GM21390 (cell line): Measurements from ENCODE around the gene APH1A.
A peak's percentile ranks its signal among the peaks of the same experiment; 100 is the strongest.
"Not testable (repeated sequence)": the region's sequence is repeated elsewhere in the genome, so short reads cannot be mapped to it uniquely, and the experiment has no call there.

ENCODE experiments used
- ATAC-seq: cut with Tn5 transposase; IDR thresholded peaks from one replicate; pipeline ENCODE4 v1.9.1; 2021; ENCODE audit not compliant: unreplicated experiment

Gene APH1A

DNA sequence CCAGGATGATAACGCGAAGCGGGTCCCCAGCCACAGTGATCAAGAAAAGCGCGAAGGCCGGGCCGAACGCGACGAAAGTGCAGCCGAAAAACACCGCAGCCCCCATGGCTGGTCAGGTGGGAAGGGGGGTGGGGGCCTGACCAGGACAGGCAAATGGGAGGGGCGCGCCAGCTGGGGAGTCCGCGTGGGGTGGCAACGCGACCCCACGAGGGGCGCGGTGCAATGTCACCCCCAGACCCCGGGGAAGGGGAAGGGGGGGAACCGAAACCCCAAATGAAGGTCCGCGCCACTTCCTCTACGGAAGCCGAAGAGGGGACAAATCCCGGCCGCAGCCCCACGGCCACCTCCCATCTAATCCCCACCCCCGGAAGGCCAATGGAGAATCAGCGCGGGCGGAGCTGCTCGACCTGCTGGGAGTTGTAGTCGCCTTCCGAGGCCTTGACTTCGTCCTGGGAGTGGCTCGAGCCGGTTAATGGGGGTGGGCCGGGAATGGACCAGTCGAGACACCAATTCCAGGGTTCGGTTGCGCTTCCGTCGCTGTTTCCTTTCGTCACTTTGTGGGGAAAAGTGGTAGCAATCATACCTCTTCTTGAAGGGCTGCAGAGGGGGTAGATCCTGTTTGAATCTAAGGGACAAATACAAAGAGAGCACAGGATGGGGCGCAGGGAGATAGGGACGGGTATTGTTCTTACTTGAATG is at the start of gene APH1A:
TSS of gene APH1A (minus strand) at position 312 of the 699 bp plus-strand sequence. CDS start at position 106, 206 bp downstream.
- peak; percentile 85 for ATAC-seq

DNA sequence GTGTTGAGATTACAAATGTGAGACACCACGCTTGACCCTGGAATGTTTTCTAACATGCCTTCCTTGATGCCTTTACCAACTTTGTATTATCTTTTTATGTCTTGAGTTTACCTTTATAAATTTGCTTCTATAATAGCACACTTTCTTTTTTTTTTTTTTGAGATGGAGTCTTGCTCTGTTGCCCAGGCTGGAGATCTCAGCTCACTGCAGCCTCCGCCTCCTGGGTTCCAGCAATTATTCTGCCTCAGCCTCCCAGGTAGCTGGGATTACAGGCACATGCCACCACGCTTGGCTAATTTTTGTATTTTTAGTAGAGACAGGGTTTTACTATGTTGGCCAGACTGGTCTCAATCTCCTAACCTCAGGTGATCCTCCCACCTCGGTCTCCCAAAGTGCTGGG is 45.9 kb upstream of the APH1A start:
- ATAC-seq, result not testable (repeated sequence)

DNA sequence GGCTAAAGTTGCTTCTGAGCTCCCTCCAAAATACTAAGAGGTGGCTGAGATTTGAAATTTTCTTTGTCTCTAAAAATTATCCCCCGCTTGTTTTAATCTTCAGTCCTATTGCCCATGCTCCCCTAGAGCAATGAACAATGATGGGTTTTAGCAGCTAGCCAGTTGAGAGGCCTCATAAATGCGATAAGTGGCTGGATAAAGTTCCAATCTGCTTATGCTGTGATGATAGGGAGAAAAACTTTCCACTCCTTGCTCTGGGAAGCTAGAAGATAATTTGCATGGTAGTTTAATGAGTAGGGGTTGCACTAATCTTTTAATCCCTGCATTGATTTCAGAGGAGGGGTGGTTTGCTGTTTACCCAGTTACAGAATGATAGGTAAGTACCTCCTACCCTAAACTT is 42.9 kb upstream of the APH1A start:
- no peak for ATAC-seq

DNA sequence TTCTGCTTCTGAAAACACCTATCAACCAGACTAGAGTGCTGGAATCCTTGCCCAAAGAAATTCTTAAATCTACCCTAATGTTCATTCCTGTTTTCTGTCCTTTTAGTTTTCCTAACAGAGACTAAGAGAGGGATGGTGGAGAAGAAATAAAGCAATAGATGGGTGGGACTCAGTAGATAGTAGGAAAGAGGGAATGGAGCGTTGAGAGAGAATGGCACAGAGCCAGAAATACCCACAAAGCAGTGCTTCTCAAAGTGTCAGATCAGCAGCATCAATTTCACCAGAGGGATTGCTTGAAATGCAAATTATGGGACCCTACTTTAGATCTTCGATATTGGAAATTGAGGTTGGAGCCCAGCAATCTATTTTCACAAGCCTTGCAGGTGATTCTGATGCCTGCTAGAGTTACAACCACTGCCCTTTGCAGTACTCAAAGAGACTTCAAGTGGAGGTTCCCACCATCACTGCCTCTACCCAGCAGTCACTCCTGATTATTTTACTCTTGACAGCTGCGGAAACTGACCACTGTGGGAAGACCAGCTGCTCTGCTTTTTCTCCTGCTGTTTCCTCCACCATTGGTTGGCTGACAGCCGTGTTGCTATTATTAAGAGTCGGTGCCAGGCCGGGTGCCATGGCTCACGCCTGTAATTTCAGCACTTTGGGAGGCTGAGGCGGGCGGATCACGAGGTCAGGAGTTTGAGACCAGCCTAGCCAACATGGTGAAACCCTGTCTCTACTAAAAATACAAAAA is 41.1 kb upstream of the APH1A start:
- ATAC-seq, result no peak

DNA sequence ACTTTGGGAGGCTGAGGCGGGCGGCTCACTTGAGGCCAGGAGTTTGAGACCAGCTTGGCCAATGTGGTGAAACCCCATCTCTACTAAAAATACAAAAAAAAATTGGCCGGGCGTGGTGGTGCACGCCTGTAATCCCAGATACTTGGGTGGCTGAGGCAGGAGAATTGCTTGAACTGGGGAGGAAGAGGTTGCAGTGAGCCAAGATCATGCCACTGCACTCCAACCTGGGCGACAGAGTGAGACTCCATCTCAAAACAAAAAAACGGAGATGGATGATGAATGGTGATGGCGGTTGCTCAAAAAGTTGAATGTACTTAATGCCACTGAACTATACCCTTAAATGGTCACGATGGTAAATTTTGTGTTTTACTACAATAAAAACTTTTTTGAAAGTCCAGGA is 39.8 kb upstream of the APH1A start:
- not testable (repeated sequence) for ATAC-seq

DNA sequence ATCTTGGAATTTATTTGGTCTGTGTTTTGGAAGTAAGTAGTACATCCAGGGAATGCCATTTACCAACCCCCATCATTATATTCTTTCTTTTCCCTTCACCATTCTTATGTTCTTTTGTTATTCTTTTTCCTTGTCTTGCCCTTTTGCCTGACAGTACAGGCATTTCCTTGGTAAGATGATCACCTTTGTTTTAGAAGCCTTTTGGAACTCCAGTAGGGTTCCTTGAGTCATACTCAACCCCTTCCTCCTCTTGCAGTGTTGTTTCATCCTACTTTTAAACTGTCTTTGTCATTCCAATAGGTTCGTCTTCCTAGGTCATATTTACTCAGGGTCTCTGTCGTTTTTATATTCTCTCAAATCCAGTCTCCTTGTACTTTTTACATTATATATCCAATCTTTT is 34.1 kb upstream of the APH1A start:
- no peak for ATAC-seq

DNA sequence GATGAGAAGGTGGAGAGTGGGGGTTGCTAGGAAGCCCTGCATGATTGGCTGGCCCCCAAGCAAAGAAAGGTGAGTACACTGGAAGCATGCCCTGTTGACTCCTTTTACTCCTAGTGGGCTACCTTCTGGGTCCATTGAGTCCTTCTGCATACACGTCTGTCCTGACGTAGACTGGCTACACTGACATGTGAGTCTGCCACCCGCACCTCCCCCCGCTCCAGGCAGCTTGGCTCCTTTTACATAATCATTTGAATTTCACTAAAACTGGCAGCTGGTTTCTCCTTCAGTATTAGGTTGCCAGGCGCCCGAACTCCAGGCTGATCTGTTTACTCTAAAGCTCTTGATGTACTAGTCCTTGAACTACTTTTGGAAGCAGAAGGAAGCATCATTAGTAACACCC is 33.5 kb upstream of the APH1A start:
- ATAC-seq, result no peak

DNA sequence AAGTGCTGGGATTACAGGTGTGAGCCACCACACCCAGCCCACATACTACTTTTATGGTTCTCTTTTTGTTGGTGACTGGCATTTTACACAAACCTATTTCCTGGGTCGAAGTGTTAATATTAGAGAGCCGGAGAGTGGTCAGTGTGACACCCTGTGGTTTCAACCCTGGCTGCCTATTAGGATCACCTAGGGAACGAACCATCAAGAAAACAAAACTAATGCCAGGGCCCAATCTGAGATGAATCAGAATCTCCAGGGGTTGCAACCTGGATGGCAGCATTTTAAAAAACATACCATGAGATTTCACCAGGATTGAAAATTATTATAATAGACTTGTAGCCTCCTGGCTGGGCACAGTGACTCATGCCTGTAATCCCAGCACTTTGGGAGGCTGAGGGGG is 30.9 kb upstream of the APH1A start:
- no peak for ATAC-seq

DNA sequence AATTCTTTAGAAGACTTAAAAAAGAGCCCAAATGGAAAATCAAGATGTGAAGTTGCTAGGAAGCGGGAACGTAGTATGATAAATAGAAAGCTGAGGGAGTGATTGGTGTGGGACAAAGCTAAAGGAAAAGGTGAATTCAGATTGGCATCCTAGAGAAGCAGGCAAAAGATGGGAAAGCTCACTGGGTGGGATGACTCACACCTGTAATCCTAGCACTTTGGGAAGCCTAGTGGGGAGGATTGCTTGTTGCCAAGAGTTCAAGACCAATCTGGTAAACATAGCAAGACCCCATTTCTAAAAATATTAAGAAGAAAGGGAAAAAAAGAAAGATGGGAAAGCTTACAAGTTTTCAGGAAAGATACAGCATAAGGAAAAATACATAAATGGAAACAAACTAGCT is 26.7 kb upstream of the APH1A start:
- no peak for ATAC-seq

DNA sequence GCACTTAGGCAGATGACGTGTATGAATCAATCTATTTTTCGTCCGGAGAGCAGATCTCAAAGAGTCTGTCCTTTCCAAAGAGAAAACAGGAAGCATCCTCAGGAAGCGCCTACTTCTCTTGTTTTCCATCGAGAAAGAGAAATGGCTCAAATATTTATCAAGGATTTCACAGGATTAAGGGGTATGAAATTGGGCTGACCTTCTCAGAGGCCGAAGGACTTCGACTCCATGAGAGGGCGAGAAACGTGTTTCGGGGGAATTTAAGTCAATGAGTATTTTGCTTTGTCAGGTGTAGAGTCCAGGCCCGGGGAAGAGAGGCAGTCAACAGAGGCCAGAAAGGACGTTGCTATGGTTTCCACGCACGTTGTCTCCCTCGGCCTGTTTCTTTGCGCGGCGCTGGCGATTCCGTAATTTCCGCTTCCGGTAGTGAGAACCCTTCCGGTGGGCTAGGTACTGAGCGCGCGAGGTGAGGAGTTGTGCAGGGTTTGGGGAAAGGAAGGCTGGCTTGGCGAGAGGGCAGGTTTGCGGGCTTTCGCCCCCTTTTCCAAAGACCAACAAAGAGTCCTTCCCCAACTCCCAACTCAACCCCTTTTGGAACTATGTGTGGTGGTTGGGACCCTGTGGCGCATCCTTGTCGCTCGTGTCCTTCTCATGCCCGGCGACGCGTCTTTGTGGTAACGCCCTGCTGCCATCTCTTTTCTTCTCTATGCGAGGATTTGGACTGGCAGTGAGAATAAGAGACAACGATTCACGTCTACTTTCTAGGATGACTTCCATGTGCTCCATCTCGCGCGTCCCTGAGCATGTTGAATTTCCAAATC is 24.8 kb upstream of the APH1A start, which contains the start of gene MRPS21:
TSS of gene MRPS21 (plus strand) at position 429 of the 821 bp plus-strand sequence. CDS start 506 bp downstream, outside the sequence.
- ATAC-seq, result peak; percentile 96

DNA sequence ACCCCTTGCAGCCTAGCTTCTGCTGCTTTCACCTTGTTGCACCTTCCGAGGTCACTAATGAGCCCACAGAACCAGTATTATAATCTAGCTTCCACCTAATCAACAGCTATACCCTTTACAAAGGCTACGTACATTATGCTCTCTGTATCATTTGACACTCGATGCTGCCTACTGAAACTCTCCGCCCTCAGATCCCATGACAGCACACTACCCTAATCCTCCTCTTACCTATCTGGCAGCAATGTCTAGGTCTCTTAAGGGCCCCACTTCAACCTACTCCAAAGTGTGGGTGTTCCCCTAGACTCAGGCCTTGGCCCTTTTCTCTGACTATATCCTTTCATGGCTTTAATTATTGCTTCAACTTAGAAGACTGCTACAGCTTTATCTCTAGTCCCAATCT is 20.0 kb upstream of the APH1A start:
- ATAC-seq, result no peak

DNA sequence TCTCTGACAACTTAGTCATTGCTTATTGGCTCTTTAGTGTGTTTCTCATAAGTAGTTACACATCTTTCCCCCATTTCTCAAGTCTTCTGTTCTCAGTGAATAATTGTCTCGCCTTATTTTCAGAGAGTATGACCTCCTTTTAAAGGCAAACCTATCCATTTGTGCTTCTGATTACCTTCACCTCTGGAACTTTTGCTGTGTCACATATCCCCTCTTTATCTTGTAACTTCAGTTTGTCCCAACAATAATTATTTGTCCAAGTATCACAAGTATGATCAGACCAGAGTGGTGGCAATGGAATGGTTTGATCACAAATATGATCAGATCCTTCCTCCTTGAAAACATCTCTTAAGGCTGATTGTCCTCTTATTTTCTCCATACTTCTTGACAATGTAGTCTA is 19.6 kb upstream of the APH1A start:
- ATAC-seq, result no peak

DNA sequence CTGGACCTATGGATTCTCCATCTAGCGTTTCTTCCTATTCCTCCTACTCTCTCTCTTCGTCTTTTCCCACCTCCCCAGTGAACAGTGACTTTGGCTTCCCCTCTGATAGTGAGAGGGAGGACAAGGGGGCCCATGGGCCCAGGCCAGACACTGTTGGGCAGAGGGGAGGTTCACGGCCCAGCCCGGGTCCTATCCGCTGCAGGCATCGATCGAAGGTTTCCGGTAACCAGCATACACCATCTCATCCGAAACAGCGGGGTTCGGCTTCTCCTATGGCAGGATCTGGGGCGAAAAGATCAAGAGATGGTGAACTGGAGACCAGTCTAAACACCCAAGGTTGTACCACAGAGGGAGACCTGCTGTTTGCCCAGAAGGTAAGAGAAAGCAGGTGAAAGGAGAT is 14.4 kb upstream of the APH1A start:
- ATAC-seq, result no peak

DNA sequence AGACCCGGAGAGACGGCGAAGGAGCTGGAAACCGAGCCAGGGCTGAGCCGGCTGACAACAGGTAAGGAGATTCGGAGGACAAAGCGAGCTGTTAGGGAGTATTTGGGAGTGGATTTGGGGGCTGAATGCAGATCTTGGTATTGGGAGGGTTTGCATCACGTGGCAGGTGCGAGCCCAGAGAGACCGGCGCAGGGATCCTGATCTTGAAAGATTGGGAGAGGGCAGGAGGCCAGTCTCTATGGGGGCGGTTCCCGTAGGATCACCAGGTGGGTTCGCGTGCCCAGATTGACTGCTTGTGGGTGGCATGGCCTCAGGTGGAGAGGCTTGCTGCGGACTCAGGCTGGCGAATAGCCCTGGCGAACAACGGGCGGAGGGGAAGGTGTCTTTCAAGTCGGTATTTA is 13.7 kb upstream of the APH1A start:
- no peak for ATAC-seq

DNA sequence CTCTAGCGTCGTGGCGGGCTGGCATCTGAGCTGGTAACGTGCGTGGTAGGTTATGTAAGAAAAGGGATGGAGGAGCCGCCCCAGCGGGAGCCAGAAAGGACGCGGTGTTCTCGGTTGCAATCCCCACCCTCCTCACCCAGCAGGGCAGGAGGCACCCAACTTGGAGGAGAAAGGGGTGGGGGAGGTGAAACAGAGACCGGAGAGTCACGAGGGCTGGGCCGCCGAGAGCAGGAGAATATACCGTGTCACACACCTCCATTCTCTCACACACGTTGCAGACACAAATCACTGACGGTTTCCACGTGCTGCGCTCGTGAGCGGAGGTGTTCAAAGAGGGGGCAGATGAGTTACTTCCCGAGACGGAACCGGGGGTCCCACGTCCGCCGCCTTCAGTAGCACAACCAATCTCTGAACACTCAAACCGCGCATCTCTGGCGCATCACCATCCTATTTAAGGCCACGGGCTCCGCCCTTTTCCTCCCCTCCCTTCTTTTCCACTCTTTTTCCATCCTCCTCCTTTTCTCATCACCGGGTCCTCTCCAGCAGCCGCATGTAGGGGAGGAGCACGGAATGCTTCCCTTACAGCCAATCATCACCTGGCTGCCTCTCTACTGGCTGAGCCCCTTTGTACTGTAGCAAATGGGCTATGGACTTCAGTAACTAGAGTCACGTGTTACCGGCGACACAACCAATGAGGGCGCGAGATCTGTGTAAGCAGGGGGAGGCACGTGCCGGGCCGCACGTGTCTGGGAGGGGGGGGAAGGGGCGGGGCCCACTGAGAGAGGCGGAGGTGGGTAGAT is 13.1 kb upstream of the APH1A start, which contains the start of gene CIART:
TSS of gene CIART (plus strand) at position 797 of the 800 bp plus-strand sequence. CDS start 714 bp downstream, outside the sequence.
- ATAC-seq, result peak; percentile 72

DNA sequence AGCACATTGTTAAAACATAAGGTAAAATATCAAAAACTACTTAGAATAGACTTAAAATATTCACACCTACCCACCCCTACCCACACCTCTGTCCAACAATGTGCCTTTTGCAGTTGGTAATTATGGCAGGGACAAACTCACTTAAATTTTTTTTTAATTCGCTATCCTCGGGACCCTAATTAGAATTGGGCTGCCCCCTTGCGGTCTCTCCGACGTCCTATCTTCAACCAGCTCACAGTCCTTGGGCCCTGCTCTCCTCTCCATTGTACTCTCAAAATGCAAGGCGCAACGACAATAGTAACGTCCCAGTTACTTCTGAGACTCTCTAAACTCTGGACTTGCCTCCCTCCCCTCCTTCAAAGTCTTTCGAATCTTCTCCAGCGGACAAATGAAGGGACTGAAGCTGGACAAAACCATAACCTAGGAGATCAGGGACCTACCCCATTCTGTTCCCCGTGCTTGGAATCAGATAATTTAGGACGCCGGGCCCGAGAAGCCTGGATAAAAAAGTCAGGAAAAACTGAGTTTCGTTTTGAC is 12.5 kb upstream of the APH1A start:
- ATAC-seq, result no peak

DNA sequence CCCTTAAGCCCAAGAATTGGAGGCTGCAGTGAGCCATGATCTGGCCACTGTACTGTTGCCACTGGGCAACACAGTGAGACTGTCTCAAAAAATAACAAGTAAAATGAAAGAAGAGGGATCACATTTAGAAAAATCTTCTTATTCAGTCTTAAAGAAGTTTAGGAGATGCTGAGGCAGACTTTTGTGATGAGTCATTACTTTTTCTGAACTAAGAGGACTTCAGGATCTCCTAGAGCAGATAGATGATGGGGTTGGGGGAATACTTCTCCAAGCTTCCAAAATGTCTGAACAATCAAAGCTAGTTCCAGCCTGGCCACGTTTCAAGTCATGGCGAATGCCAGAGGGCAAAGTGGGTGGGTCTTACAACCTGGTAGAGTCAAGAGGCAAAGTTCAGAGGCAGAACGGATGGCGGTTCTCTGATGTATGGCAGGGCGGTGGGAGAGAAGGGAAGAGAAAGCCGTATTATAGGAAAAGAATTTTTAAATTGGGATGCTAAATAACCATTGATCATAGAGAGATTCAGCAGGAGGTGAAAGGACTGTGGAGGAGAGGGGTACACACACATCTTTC is 11.4 kb upstream of the APH1A start:
- ATAC-seq, result no peak

DNA sequence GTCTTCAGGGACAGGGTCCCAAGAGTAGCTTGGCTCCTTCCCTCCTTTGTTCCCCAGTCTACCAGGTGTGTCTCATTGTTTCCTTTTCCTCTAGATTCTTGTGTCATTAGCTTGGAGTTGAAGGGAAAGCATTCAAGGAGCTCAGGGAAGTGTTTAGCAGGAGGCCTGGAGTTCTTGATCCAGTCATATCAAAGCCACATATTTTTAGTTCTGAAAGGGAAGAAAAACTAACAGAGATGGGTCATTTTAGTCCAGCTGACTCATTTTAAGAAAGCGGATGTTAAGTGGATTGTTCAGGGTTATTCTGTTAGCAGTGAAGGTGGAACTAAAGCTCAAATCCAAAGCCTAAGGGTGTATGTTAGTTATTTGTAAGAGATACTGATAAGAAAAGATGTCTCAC is 4.5 kb upstream of the APH1A start:
- no peak for ATAC-seq

DNA sequence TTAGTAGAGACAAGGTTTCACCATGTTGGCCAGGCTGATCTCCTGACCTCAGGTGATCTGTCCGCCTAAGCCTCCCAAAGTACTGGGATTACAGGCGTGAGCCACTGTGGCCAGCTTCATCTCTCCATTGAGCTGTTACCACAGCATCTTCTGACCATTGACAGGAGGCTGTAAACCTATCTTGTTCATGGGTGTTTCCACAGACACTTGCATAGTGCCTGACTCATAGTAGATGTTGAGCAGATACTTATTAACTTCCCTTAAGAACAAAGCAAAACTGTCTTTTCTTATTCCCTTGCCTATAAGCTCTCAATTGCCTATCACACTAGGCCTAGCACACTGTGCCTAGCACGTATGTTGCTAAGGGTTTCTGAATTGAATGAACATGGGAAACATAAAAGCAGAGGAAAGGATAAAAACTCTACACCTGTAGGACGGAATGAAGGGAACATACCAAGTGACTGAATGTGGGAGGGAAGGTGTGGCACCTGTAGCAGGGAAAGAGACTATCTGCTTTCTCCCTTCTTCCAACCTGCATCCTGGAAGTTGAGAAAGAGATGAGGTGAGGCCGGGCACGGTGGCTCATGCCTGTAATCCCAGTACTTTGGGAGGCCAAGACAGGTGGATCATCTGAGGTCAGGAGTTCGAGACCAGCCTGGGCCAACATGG is 2.6 kb upstream of the APH1A start:
- no peak for ATAC-seq
